CD8-positive, alpha-beta memory T cell (primary cell): Measurements from ENCODE around the gene GSK3A. TPM values are rescaled to one million over a fixed set of nuclear protein-coding genes. Genes with fewer than 3 reads are reported as not detected.

ENCODE experiments used
- CTCF ChIA-PET: fragments of 350-600 bp; sonication (Branson Sonifier 250); formaldehyde crosslinking; loops from one replicate; lab custom pipeline; 2021; ENCODE audit warnings: antibody characterized with exemption; lab: Charles Lee
- POLR2A ChIA-PET: fragments of 350-600 bp; sonication (Branson Sonifier 250); formaldehyde crosslinking; loops from one replicate; lab custom pipeline; 2021; ENCODE audit warnings: antibody characterized with exemption; lab: Charles Lee
- DNase-seq, 5 donors: peaks; one replicate each; pipeline versions ENCODE4 v3.0.0 to v3.0.0-alpha.2; 2020 to 2022; ENCODE audit warnings: mixed read lengths in 1 of 5
- H3K27ac ChIP-seq: one replicate; pipeline ENCODE4 v1.7.0; 2013; ENCODE audit warnings: low read depth, mild to moderate bottlenecking, low read length, moderate library complexity
- H3K27me3 ChIP-seq: 2 replicates; pipeline ENCODE4 v1.7.0; 2013; ENCODE audit warnings: low read length, mild to moderate bottlenecking; ENCODE audit not compliant: insufficient read depth, poor library complexity, severe bottlenecking
- H3K36me3 ChIP-seq: 2 replicates; pipeline ENCODE4 v1.7.0; 2013; ENCODE audit warnings: mild to moderate bottlenecking, low read length, moderate library complexity; ENCODE audit not compliant: insufficient read depth
- H3K4me1 ChIP-seq: 2 replicates; pipeline ENCODE4 v1.7.0; 2013; ENCODE audit warnings: mild to moderate bottlenecking, low read length, moderate library complexity; ENCODE audit not compliant: insufficient read depth
- H3K4me3 ChIP-seq: 2 replicates; pipeline ENCODE4 v1.7.0; 2013; ENCODE audit warnings: mild to moderate bottlenecking, low read length
- H3K9me3 ChIP-seq: 2 replicates; pipeline ENCODE4 v1.7.0; 2013; ENCODE audit warnings: mild to moderate bottlenecking, low read length
- H3K27ac Mint-ChIP-seq, 8 donors: one replicate each; pipeline ENCODE4 v1.8.0; 2020 to 2021; ENCODE audit warnings: mixed read lengths in 8 of 8, mild to moderate bottlenecking in 6 of 8, inconsistent platforms in 3 of 8, moderate library complexity in 3 of 8
- H3K27me3 Mint-ChIP-seq, 2 donors: one replicate each; pipeline ENCODE4 v1.8.0; 2020 to 2021; ENCODE audit warnings: mixed read lengths in 2 of 2, mild to moderate bottlenecking in 1 of 2, moderate library complexity in 1 of 2
- H3K36me3 Mint-ChIP-seq, 3 donors: one replicate each; pipeline ENCODE4 v1.8.0; 2020 to 2021; ENCODE audit warnings: mixed read lengths in 3 of 3, inconsistent platforms in 1 of 3, mild to moderate bottlenecking in 1 of 3
- H3K4me1 Mint-ChIP-seq, 3 donors: one replicate each; pipeline ENCODE4 v1.8.0; 2020 to 2021; ENCODE audit warnings: mixed read lengths in 3 of 3, inconsistent platforms in 1 of 3, mild to moderate bottlenecking in 1 of 3
- H3K4me3 Mint-ChIP-seq, 7 donors: one replicate each; pipeline ENCODE4 v1.8.0; 2020 to 2021; ENCODE audit warnings: mixed read lengths in 7 of 7, mild to moderate bottlenecking in 6 of 7, moderate library complexity in 4 of 7, inconsistent platforms in 2 of 7
- H3K9me3 Mint-ChIP-seq, 5 donors: one replicate each; pipeline ENCODE4 v1.8.0; 2020 to 2022; ENCODE audit warnings: mixed read lengths in 5 of 5, mild to moderate bottlenecking in 3 of 5, moderate library complexity in 2 of 5, inconsistent platforms in 1 of 5
- polyA plus RNA-seq: library from polyadenylated mRNA; unstranded; fragments of 300-500 nt; fragmentation: Illumina TruSeq; gene quantifications from one replicate; pipeline ENCODE4 v1.2.3, GENCODE V29; 2021
- total RNA-seq, 2 experiments: library from RNA; stranded (reverse); gene quantifications; one replicate each; pipeline ENCODE4 v1.2.3, GENCODE V29; 2021

GSK3A gene
- total and polyA plus RNA-seq, 3 experiments from 2014 or later = 23.8 to 53.5 (median 52.9) TPM

DNA sequence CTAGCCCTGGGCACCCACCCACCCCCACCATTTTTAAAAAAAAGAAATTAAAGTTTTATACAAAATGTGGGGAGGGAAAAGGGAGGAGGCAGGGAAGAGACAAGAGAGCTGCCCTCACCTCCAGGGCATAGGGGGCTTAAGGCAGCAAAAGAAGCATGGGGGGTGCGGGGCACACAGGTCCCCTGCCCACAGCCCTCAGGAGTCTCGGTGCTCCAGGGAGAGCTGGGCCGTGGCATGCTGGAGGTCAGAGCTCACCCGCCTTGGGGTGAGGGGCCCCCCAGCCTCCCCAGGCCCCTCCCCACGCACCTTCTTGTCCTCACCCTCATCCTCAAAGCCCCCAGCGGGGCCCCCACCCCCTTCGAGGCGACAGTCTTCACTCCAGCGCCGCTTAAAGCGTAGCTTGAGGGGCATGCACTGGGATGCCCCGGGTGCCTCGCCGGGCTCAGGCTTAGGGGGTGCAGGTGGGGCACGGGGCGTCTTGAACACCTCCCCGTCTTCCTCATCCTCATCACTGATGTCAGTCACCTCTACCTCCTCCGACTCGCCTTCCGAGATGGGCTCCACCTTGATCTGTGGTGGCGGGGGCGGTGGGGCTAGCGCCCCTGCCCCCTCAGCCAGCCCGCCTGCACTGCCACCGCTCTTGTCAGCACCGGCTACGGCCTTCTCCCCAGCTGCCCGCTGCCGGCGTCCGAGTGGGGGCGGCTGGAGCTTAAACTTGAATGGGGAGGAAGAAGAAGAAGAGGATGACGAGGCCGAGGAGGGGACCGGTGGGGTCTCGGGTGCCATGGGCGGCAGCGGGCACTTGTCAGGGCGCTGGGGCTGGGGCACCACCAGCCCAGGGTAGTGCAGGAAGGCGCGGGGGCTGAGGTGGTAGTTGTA lies 6.1 kb upstream of the GSK3A start:
- ChIA-PET CTCF (interaction anchor here (8.6 kb wide), 1 partner anchor 31 kb away, joined by 72 read pairs; no protein-coding TSS in a partner anchor), POLR2A (no interaction called here)
- H3K27me3 Mint-ChIP-seq = peaks cover 0 to 5% of the 10 kb centered on the region in 2 donors
- no peaks in the 10 kb centered on the region for H3K36me3 ChIP-seq
- H3K36me3 Mint-ChIP-seq = peaks cover 0 to 17% (median 1%) of the 10 kb centered on the region in 3 donors
- H3K9me3 ChIP-seq = no peaks in the 10 kb centered on the region
- no peak overlapping the region for H3K27ac ChIP-seq
- H3K27ac Mint-ChIP-seq = peak overlapping the region in 1 of 8 donors; percentile 64
- H3K4me1 Mint-ChIP-seq = peaks cover 28 to 56% (median 32%) of the 10 kb centered on the region in 3 donors
- no peak for DNase-seq
- H3K27me3 ChIP-seq = no peaks in the 10 kb centered on the region
- peaks cover 0 to 1% (median 0%) of the 10 kb centered on the region in 5 donors for H3K9me3 Mint-ChIP-seq
- no peak overlapping the region for H3K4me3 ChIP-seq
- H3K4me1 ChIP-seq = peaks cover 42% of the 10 kb centered on the region
- H3K4me3 Mint-ChIP-seq = peak overlapping the region in 1 of 7 donors; percentile 40

DNA sequence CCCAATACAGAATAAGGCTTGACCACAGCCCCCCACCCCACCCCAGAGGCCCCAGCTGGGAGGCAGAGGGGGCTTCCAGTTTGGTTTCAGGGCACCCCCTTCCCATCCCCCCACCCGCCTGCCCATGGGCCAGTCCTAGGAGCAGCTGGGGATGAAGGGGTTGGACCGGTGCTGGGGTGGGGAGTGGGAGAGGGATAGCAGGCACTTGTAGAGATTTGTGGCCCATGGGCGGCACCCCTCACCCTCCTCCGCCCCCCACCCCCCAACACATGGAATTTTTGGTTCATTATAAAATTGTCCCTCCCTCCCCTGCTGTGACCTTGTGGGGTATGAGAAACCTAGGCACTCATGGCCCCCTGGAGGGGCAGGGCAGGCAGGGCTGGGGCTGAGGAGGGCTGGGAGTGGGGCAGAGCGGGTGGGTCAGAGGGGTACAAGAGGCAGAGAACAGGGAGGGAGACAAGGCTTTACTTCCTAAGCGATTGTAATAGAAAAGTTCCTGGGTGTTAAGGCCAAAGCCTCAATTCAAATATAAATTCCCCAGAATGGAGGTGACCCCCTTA lies 5.3 kb upstream of the GSK3A start:
- POLR2A ChIA-PET = interaction anchor here (1.0 to 1.4 kb wide), 2 partner anchors 23 to 37 kb away, joined by 3 to 5 read pairs; no protein-coding TSS in a partner anchor
- no peak for DNase-seq
- CTCF ChIA-PET = interaction anchor here (1.2 to 8.6 kb wide), 2 partner anchors 32 to 33 kb away, joined by 4 to 72 read pairs; no protein-coding TSS in a partner anchor
- no peaks in the 10 kb centered on the region for H3K9me3 ChIP-seq
- Mint-ChIP-seq H3K36me3 (peaks cover 0 to 22% (median 1%) of the 10 kb centered on the region in 3 donors), H3K27ac (no peak overlapping the region), H3K4me3 (no peak overlapping the region), H3K4me1 (peaks cover 31 to 58% (median 36%) of the 10 kb centered on the region in 3 donors), H3K27me3 (peaks cover 0 to 5% of the 10 kb centered on the region in 2 donors), H3K9me3 (peaks cover 0 to 1% (median 0%) of the 10 kb centered on the region in 5 donors)
- no peak overlapping the region for H3K27ac ChIP-seq
- no peaks in the 10 kb centered on the region for H3K27me3 ChIP-seq
- peaks cover 40% of the 10 kb centered on the region for H3K4me1 ChIP-seq
- no peaks in the 10 kb centered on the region for H3K36me3 ChIP-seq
- H3K4me3 ChIP-seq = no peak overlapping the region

DNA sequence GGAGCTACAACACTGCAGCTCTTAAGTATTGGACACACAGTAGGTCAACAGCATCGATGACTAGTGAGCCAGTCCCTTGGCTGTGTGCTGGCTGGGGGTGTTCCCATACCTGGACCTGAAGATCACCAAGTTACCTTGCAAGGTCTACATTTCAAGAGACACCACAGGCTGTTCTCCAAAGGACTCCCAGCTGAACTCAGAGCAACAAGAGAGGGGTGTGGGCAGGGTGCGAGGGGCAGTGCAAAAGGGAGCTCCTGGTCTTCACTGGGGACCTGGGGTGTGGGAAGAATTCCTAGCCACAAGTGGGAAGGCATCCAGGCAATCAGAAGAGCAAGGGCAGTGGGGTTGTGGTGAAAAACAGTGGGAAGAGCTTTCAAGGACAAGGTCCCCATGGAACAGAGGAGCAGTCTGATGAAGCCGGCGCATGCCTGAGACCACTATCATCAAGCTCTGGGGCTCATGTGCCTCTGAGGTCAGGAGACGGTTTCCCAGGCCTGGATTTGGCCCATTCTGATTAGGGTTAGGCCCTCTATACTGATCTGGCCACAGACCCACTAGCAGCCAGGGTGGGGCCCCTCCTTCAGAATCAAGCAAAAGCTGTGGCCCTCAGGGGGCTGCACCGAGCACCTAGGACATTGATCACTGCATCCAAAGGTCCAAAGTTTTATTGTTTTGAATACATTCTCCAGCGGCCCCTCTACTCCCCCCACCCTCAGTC lies 4.7 kb upstream of the GSK3A start:
- Mint-ChIP-seq H3K9me3 (peaks cover 0 to 1% (median 0%) of the 10 kb centered on the region in 5 donors), H3K4me3 (no peak overlapping the region), H3K27me3 (peaks cover 0 to 2% of the 10 kb centered on the region in 2 donors), H3K4me1 (peaks cover 25 to 53% (median 34%) of the 10 kb centered on the region in 3 donors), H3K27ac (peak overlapping the region in 7 of 8 donors; percentile 17 to 87 (median 64)), H3K36me3 (peaks cover 0 to 23% (median 1%) of the 10 kb centered on the region in 3 donors)
- Histone ChIP-seq H3K4me3 (no peak overlapping the region), H3K36me3 (no peaks in the 10 kb centered on the region), H3K27me3 (no peaks in the 10 kb centered on the region), H3K4me1 (peaks cover 34% of the 10 kb centered on the region), H3K9me3 (no peaks in the 10 kb centered on the region), H3K27ac (no peak overlapping the region)
- DNase-seq = no peak
- ChIA-PET CTCF (interaction anchor here (1.0 to 8.6 kb wide), 3 partner anchors 32 to 139 kb away, joined by 3 to 72 read pairs (median 4); no protein-coding TSS in a partner anchor), POLR2A (interaction anchor here (1.0 to 1.4 kb wide), 3 partner anchors 8 to 37 kb away, joined by 3 to 6 read pairs (median 5); partner anchors contain the start of gene ERF)

DNA sequence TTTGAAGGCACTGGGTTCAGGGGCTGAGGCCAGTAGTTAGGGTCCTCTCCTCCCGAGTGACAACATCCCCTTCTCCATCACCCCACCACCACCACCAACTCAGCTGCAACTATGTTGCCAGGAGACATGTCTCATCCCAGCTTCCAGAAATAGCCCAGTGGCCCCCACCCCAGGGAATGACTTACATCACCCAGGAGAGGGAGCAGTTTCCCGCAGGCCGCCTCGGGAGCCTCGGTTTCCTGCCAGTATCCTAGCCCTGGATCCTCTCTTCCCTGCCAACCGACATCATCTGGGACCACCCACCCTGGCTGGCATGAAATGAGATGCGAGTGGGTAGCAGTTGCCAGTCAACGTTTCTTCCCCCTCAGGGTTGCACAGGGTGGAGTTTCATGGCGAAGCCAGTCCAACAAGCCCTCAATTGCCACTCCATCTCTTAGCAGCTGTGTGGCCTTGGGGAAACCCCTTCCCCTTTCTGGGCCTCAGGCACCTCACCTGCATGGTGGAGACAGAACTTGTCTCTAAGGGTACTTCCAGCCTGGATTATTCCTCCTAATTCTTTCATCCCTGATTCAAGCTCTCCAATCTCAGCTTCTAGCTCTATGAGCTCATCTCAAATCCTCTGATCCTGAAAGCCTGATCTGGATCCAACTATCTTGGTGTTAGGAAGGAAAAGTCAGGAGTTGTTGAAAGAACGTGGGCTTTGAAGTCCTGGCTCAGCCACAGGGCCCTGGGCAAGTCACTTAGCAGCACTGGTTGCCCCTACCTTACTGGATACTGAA lies 3.9 kb upstream of the GSK3A start:
- Mint-ChIP-seq H3K4me3 (peak overlapping the region in 1 of 7 donors; percentile 45), H3K27ac (peak overlapping the region in 5 of 8 donors; percentile 11 to 71 (median 22))
- H3K36me3 ChIP-seq = no peaks in the 10 kb centered on the region

DNA sequence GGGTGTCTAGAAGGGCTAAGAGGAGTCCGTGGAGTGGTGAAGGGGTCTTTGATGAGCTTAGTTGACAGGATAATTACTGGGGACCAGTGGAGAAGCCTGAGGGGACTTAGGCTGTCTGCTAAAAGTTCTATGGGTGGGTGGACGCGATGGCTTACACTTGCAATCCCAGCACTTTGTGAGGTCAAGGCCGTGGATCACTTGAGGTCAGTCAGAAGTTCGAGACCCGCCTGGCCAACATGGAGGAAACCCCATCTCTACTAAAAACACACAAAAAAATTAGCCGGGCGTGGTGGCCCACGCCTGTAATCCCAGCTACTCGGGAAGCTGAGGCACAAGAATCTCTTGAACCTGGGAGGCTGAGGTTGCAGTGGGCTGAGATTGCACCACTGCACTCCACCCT lies 2.8 kb upstream of the GSK3A start:
- peak overlapping the region; percentile 95 to 99 (median 98) for H3K27ac Mint-ChIP-seq
- H3K4me1 ChIP-seq = peaks cover 35% of the 10 kb centered on the region
- H3K4me3 Mint-ChIP-seq = peak overlapping the region in 6 of 7 donors; percentile 94 to 99 (median 98)
- ChIA-PET CTCF (interaction anchor here (1.0 to 8.6 kb wide), 11 partner anchors 8 to 386 kb away, joined by 3 to 72 read pairs (median 3); partner anchors contain the start of genes POU2F2 and RPS19), POLR2A (interaction anchor here (0.7 to 3.9 kb wide), 5 partner anchors 25 to 112 kb away, joined by 3 to 26 read pairs (median 4); partner anchors contain the start of gene PAFAH1B3)
- no peaks in the 10 kb centered on the region for H3K36me3 ChIP-seq
- H3K4me1 Mint-ChIP-seq = peaks cover 36 to 56% (median 39%) of the 10 kb centered on the region in 3 donors
- no peaks in the 10 kb centered on the region for H3K9me3 Mint-ChIP-seq
- H3K27me3 ChIP-seq = no peaks in the 10 kb centered on the region
- H3K27me3 Mint-ChIP-seq = peaks cover 0 to 2% of the 10 kb centered on the region in 2 donors
- H3K27ac ChIP-seq = no peak overlapping the region
- no peak for DNase-seq
- H3K4me3 ChIP-seq = no peak overlapping the region
- no peaks in the 10 kb centered on the region for H3K9me3 ChIP-seq
- peaks cover 0 to 28% (median 1%) of the 10 kb centered on the region in 3 donors for H3K36me3 Mint-ChIP-seq

More for the DNA sequence above, 3.9 kb upstream of the GSK3A start:
- Mint-ChIP-seq H3K27me3 (peaks cover 0 to 2% of the 10 kb centered on the region in 2 donors), H3K4me1 (peaks cover 25 to 53% (median 32%) of the 10 kb centered on the region in 3 donors), H3K9me3 (no peaks in the 10 kb centered on the region), H3K36me3 (peaks cover 0 to 23% (median 1%) of the 10 kb centered on the region in 3 donors)
- POLR2A ChIA-PET = interaction anchor here (1.0 to 1.4 kb wide), 3 partner anchors 9 to 38 kb away, joined by 3 to 6 read pairs (median 5); partner anchors contain the start of gene ERF
- Histone ChIP-seq H3K4me1 (peaks cover 33% of the 10 kb centered on the region), H3K4me3 (no peak overlapping the region), H3K27me3 (no peaks in the 10 kb centered on the region), H3K9me3 (no peaks in the 10 kb centered on the region), H3K27ac (no peak overlapping the region)
- CTCF ChIA-PET = interaction anchor here (1.0 to 8.6 kb wide), 5 partner anchors 13 to 138 kb away, joined by 3 to 72 read pairs (median 3); no protein-coding TSS in a partner anchor
- DNase-seq = no peak

DNA sequence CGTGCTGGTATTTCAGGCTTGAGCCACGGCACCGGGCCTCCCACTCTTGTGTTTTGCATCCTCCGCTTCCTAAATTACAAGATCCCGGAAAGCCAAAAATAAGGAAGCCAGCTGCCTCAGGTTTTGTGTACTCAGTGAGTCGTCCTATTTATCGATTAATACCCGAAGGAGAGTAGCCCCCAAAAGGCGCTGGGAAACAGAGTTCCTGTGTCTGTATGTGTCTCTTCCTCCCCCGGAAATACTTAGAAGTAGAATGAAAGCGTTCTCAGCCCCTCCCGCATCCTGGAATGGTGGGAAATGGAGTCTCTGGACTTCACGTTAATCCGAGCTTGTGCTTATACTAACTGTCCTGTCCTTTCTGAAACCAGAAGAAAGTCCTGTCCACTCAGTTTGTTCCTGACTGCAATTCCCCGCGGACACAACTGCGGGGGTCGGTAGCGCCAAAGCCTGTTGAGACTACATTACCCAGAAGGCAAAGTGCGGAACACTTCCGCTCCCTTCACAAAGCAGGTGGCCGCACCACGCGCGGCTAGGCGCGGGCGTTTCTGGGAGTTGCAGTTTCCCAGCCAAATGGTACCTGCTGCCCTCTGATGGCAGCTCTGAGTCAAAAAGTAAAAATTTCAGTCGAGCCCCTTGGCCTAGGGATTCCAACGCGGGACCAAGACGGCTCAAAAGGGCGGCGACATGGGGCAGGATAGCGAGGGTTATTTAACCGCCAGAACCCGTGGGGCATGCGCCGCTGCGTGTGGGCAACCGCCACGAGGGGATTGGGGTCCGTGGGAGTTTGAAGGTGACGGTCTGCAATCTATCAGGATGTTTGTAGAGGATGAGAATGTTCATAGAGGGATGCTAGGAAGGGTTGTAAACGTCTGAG lies 2.2 kb upstream of the GSK3A start:
- peaks cover 0 to 29% (median 1%) of the 10 kb centered on the region in 3 donors for H3K36me3 Mint-ChIP-seq
- peak; percentile 84 to 94 (median 86) for DNase-seq
- Histone ChIP-seq H3K27me3 (no peaks in the 10 kb centered on the region), H3K4me3 (peak overlapping the region; percentile 81), H3K36me3 (peaks cover 4% of the 10 kb centered on the region), H3K4me1 (peaks cover 40% of the 10 kb centered on the region), H3K27ac (peak overlapping the region; percentile 66), H3K9me3 (no peaks in the 10 kb centered on the region)
- H3K4me3 Mint-ChIP-seq = peak overlapping the region; percentile 94 to 99 (median 96)
- no peaks in the 10 kb centered on the region for H3K9me3 Mint-ChIP-seq
- H3K4me1 Mint-ChIP-seq = peaks cover 42 to 58% (median 45%) of the 10 kb centered on the region in 3 donors
- H3K27ac Mint-ChIP-seq = peak overlapping the region; percentile 95 to 99 (median 98)
- ChIA-PET POLR2A (interaction anchor here (0.7 to 3.9 kb wide), 7 partner anchors 11 to 112 kb away, joined by 3 to 26 read pairs (median 4); partner anchors contain the start of genes ERF and PAFAH1B3), CTCF (interaction anchor here (0.8 to 8.6 kb wide), 12 partner anchors 9 to 385 kb away, joined by 3 to 72 read pairs (median 3); partner anchors contain the start of genes POU2F2 and RPS19)
- H3K27me3 Mint-ChIP-seq = peaks cover 0 to 2% of the 10 kb centered on the region in 2 donors
